GM21528 (cell line): ENCODE results near the gene TDRD12.

Experiments used
- ATAC-seq: cut with Tn5 transposase; IDR thresholded peaks from one replicate; pipeline ENCODE4 v1.9.1; 2021; ENCODE audit warnings: mild to moderate bottlenecking, moderate library complexity; ENCODE audit not compliant: unreplicated experiment, low FRiP score

The TDRD12 gene, protein sequence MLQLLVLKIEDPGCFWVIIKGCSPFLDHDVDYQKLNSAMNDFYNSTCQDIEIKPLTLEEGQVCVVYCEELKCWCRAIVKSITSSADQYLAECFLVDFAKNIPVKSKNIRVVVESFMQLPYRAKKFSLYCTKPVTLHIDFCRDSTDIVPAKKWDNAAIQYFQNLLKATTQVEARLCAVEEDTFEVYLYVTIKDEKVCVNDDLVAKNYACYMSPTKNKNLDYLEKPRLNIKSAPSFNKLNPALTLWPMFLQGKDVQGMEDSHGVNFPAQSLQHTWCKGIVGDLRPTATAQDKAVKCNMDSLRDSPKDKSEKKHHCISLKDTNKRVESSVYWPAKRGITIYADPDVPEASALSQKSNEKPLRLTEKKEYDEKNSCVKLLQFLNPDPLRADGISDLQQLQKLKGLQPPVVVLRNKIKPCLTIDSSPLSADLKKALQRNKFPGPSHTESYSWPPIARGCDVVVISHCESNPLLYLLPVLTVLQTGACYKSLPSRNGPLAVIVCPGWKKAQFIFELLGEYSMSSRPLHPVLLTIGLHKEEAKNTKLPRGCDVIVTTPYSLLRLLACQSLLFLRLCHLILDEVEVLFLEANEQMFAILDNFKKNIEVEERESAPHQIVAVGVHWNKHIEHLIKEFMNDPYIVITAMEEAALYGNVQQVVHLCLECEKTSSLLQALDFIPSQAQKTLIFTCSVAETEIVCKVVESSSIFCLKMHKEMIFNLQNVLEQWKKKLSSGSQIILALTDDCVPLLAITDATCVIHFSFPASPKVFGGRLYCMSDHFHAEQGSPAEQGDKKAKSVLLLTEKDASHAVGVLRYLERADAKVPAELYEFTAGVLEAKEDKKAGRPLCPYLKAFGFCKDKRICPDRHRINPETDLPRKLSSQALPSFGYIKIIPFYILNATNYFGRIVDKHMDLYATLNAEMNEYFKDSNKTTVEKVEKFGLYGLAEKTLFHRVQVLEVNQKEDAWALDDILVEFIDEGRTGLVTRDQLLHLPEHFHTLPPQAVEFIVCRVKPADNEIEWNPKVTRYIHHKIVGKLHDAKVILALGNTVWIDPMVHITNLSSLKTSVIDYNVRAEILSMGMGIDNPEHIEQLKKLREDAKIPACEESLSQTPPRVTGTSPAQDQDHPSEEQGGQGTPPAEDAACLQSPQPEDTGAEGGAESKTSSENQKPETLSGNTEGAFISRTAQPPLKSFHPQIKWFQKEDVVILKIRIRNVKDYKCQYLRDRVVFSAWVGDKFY (N-terminal part only)

GRCh38 chr19:32719611-32720059, at the start of gene TDRD12:
TDRD12 (plus strand) TSS chr19:32719767; CDS start chr19:32720073, 306 bp downstream.
- ATAC-seq: no peak

DNA sequence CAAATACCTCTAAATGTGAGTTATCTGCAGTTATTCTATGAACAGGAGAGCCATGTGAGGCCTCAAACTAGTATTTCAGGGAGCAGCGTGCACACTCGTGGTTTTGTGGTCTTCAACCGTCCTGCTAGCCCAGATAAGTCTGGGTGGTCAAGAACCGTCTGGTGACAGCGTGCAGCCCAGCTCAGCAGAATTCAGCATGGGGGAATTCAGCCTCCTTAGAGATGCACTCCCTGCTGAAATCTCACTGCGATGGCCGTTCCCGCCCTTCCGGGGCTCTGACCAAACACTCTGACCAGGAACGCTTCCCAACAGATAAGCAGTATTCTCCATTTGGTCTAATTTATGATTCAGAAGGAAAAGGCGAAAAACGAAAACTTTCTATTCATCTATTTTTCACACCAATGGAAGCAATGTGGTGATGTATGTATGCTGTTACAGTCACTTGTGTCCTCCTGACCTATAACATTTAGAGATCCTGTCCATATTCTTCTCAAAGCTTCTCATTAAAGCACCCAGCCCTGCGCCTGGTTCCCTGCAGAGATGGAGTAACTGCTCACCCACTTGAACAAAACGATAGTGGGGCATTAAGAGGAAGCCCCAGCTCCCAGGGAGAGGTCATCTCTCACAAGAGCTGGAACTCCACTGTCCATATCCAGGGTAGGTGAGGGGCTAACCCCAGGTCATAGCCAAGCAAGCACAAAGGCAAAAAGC, 47.5 kb upstream of the TDRD12 start:
- ATAC-seq: no peak

DNA sequence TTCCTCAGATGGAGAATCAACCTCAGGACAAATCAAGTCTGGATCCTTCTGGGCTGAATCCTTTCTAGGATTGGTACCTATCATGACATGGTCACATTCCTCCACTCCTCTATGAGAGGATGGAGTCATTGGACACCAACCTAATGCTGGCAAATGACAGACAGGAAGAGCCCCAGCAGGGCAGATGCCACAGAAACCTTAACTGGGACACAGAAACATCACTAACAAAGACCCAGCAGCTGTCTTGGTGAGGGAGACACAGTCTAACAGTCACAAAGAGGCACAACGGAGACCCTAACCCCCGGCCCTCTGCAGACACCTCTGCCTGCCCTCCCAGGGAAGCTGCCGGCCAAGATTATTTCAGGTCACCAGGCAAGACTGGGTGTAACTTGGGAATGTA, 46.7 kb upstream of the TDRD12 start:
- ATAC-seq: no peak

DNA sequence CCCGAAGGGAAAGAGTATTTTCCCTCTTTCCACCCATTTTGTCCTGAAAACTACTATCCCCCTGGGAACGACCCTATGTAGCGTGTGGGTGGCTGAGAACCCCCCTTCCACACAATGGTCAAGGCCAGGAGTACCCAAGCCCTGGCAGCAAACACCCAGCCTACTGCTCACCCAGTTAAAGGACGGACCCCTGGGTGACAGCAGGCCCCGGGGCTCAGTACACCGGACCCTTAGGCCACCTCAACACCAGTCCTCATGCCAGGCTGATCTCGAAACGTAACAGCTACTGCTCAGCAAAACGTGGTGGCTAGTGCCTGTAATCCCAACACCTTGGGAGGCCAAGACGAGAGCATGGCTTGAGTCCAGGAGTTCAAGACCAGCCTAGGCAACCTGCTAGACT, 46.0 kb upstream of the TDRD12 start:
- no peak for ATAC-seq

- ATAC-seq: no peak
Observed at GRCh38 chr19:32674153-32674930, 45.2 kb upstream of the TDRD12 start.

DNA sequence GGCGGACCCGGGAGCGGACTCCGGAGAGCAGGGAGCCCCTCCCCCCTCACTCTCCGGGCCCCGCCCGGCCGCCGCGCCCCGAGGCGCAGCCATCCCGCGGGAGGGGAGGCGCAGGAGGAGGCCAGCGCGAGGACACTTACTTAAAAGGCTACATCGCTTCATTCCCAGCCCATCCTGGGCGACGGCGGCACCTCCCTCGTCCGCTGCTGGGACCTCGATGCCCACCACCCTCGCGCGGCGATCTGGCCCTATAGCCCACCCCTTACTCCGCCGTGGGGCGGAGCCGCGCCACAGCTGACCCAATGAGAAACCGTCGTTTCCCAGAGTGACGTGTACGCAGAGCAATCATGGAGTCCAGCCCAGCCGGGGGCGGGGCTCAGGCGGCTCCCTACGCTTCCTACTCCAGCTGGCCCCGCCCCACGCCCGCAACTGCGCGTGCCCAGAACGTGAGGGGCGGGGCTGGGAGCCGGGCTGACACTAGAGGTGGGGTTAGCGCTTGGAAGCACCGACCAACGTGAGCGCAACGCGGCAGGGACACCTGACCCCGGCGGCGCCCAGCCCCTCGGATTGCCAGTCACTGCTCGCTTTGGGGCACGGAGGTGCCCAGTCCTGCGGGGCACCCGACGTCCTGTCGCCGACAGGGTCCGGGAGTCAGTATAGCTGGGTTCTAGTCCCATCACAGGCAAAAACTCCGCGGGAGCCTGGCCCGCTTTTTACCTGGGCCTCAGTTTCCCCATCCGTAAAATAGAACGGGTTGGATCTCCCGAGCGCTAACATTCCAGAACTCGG, 44.4 kb upstream of the TDRD12 start, which contains the start of gene ANKRD27:
TSS of gene ANKRD27 (minus strand) at position 250 of the 789 bp plus-strand sequence. CDS start 16,165 bp downstream, outside the sequence.
- ATAC-seq: peak; percentile 95

DNA sequence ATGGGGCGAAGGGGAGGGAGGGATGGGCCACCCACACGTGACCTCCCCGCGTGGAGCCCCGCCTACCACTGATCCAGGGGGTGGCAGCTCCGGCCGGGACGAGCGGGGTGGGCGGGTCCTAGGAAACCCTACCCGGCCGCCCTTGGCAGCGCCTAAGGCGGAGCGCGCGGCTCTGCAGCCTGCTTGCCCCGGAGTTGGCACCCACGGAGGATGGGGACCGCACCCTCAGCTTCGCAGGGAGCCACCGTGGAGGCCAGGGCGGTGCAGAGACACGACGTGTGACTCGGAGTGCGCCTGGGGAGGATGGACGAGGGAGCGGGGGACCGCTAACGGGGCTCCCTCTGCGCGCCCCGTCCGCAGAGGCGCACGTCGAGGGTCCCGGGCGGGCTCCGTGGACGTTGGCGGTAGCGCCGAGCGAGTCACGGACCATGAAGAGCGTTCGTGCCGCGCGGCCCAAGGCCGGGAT, 43.8 kb upstream of the TDRD12 start, which contains the start of gene RGS9BP:
TSS of gene RGS9BP (plus strand) at position 129 of the 466 bp plus-strand sequence. CDS start 416 bp downstream, outside the sequence.
- peak; percentile 27 for ATAC-seq

DNA sequence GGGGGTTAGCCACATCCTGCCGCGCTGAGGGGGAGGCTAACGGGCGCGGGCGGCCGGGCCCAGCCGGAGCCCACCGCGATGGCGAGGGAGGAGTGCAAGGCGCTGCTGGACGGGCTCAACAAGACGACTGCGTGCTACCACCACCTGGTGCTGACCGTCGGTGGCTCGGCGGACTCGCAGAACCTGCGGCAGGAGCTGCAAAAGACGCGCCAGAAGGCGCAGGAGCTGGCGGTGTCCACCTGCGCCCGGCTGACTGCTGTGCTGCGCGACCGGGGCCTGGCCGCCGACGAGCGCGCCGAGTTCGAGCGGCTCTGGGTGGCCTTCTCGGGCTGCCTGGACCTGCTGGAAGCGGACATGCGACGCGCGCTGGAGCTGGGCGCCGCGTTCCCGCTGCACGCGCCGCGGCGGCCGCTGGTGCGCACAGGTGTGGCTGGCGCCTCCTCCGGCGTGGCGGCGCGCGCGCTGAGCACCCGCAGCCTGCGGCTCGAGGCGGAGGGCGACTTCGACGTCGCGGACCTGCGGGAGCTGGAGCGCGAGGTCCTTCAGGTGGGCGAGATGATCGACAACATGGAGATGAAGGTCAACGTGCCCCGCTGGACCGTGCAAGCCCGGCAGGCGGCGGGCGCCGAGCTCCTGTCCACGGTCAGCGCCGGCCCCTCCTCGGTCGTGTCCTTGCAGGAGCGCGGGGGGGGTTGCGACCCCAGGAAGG, 43.2 kb upstream of the TDRD12 start:
- no peak for ATAC-seq

- ATAC-seq: no peak
Observed at GRCh38 chr19:32676895-32677359, 42.6 kb upstream of the TDRD12 start.

GRCh38 chr19:32677657-32678056, 41.9 kb upstream of the TDRD12 start:
- no peak for ATAC-seq

DNA sequence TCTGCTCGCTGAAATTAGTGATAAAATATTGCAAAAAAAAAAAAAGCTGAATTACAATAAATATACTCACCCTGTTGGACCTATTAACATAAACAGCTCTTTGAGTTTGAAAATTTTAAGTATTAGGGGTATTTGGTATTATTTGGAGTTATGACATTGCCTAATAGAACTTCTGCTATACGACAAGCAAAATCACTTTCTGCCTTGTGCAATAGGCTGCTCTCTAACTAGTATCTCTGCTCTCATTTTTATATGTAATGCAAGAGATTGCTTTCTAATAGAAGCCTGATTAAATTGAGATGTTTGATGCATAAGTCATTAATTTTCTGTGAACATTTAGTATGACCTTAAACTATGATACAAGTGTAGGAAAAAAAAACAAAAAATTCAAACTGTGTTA, 38.6 kb upstream of the TDRD12 start:
- ATAC-seq: no peak

GRCh38 chr19:32682317-32682716, 37.2 kb upstream of the TDRD12 start:
- ATAC-seq: no peak

DNA sequence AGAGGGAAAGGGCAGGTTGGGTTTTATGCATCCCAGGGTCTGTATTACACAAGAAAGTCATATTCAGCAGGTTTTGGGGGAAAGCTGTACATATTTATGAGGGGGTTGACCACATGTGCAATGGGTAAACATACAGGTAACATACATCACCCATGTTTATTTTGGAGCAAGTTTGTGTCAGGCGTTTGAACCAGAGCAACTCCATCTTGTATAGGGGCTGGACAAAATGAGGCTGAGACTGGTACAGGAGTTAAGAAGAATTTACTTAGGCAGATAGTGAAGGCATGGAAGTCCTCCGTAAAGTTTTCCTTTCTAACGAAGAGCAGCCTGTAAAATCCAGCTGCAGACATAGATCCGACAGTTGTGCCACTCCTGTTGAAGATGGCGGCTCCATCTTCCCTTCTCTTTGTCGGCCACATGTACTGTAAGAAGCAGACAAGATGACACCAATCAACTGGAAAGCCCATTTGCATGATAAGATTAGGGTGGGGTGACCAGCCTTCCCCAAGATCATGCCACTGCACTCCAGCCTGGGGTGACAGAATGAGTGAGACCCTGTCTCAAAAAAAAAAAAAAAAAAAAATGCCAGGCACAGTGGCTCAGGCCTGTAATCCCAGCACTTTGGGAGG, 32.6 kb upstream of the TDRD12 start:
- ATAC-seq: no peak

DNA sequence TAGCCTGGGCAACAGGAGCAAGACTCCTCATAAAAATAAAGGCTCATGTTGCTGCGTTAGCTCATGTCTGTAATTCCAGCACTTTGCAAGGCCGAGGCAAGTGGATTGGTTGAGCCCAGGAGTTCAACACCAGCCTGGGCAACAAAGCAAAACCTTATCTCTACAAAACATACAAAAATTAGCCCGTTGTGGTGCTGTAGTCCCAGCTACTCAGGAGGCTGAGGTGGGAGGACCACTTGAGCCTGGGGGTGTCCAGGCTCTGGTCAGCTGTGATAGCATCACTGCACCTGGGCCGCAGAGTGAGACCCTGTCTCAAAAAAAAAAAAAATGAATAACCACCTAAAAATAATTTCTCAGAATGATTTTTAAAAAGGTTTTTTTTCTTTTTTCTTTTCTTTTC, 31.9 kb upstream of the TDRD12 start:
- no peak for ATAC-seq

GRCh38 chr19:32688311-32688710, 31.3 kb upstream of the TDRD12 start:
- ATAC-seq: no peak

DNA sequence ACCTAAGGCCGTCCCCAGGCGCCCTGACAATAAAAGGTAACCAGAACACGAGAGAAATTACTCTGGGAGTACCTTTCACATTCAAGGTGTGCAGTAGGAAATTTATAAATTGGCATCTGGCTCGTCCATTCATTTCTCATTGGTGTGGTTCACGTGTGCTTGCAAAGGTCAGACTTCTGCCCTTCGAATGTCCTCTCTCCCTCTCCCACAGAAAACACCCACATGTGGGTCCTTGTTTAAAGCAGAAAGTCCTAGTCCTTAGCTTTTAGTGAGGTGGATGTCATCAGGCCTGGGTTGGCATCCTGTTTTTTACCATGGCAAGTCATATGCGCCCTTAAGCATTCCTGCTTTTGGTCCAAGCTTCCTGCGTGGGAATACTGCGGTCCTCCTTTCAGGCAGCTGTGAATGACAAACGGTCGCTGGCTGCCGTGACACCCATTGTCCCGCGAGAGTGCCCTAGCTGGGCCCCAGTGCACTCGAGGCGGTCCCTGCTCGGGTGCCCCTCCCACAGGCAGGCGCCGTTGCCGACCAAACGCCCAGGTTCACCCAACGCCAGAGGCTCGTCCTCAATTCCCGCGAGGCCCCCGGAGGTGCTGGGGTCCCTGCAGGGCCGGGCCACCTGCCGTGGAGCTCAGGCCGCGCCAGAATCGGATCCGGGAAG, 28.1 kb upstream of the TDRD12 start, which contains the start of gene NUDT19:
TSS of gene NUDT19 (plus strand) at position 531 of the 661 bp plus-strand sequence. CDS start 140 bp downstream, outside the sequence.
- ATAC-seq: peak; percentile 91
